Neural crest cell (in vitro differentiated cells): ENCODE measurements around the gene WT1. TPM values are rescaled to one million over a fixed set of nuclear protein-coding genes. Genes with fewer than 3 reads are reported as not detected.

ENCODE experiments used
- DNase-seq: peaks from one replicate; pipeline ENCODE4 v3.0.0; 2021; ENCODE audit warnings: low read depth, mixed read lengths, low spot score
- H3K27ac Mint-ChIP-seq: one replicate; pipeline ENCODE4 v1.8.0; 2021; ENCODE audit warnings: mild to moderate bottlenecking, mixed read lengths; ENCODE audit not compliant: unreplicated experiment
- H3K27me3 Mint-ChIP-seq: 2 replicates; pipeline ENCODE4 v1.8.0; 2021; ENCODE audit warnings: low read depth, mild to moderate bottlenecking, mixed read lengths
- H3K36me3 Mint-ChIP-seq: 2 replicates; pipeline ENCODE4 v1.8.0; 2021; ENCODE audit warnings: low read depth, mild to moderate bottlenecking, mixed read lengths
- H3K4me1 Mint-ChIP-seq: 2 replicates; pipeline ENCODE4 v1.8.0; 2021; ENCODE audit warnings: mixed read lengths
- H3K4me3 Mint-ChIP-seq: one replicate; pipeline ENCODE4 v1.8.0; 2021; ENCODE audit warnings: mild to moderate bottlenecking, mixed read lengths
- H3K9me3 Mint-ChIP-seq: 2 replicates; pipeline ENCODE4 v1.8.0; 2021; ENCODE audit warnings: mixed read lengths
- CTCF ChIP-seq: fragments of 200-600 bp; sonication (generic); conservative IDR thresholded peaks from 2 replicates; pipeline ENCODE4 v1.5.0; 2021; ENCODE audit warnings: antibody characterized with exemption, mild to moderate bottlenecking
- total RNA-seq: library from RNA; stranded (reverse); gene quantifications from 2 replicates; pipeline ENCODE4 v1.2.1, GENCODE V29; 2021

The WT1 gene
- total RNA-seq, 1 donor from 2014 or later: not detected

GRCh38 chr11:32353884-32354283, 81.5 kb downstream of the WT1 start:
- Mint-ChIP-seq H3K27me3 (peaks cover 9% of the 10 kb centered on the region), H3K4me1 (no peaks in the 10 kb centered on the region), H3K36me3 (no peaks in the 10 kb centered on the region), H3K9me3 (no peaks in the 10 kb centered on the region), H3K27ac (no peak overlapping the region), H3K4me3 (no peak overlapping the region)
- no peak for DNase-seq
- no peak for TF ChIP-seq CTCF

- Mint-ChIP-seq H3K9me3 (no peaks in the 10 kb centered on the region), H3K4me1 (no peaks in the 10 kb centered on the region), H3K27ac (no peak overlapping the region), H3K27me3 (peaks cover 4% of the 10 kb centered on the region), H3K36me3 (no peaks in the 10 kb centered on the region), H3K4me3 (no peak overlapping the region)
- DNase-seq: no peak
- no peak for TF ChIP-seq CTCF
Measured at GRCh38 chr11:32348502-32348901, 86.8 kb downstream of the WT1 start.

- DNase-seq: no peak
- Mint-ChIP-seq H3K27me3 (peaks cover 7% of the 10 kb centered on the region), H3K4me3 (no peak overlapping the region), H3K27ac (no peak overlapping the region), H3K4me1 (no peaks in the 10 kb centered on the region), H3K9me3 (no peaks in the 10 kb centered on the region), H3K36me3 (no peaks in the 10 kb centered on the region)
- no peak for TF ChIP-seq CTCF
Measured at GRCh38 chr11:32344946-32345345, 90.4 kb downstream of the WT1 start.

- Mint-ChIP-seq H3K9me3 (no peaks in the 10 kb centered on the region), H3K36me3 (no peaks in the 10 kb centered on the region), H3K27me3 (peaks cover 7% of the 10 kb centered on the region), H3K4me1 (no peaks in the 10 kb centered on the region), H3K4me3 (no peak overlapping the region), H3K27ac (no peak overlapping the region)
- no peak for TF ChIP-seq CTCF
- no peak for DNase-seq
Measured at GRCh38 chr11:32343325-32344008, 91.9 kb downstream of the WT1 start.

GRCh38 chr11:32341620-32342613, 93.4 kb downstream of the WT1 start:
- H3K4me3 Mint-ChIP-seq: no peak overlapping the region
- TF ChIP-seq CTCF: no peak

More at GRCh38 chr11:32341620-32342613, 93.4 kb downstream of the WT1 start:
- Mint-ChIP-seq H3K27me3 (peaks cover 11% of the 10 kb centered on the region), H3K9me3 (no peaks in the 10 kb centered on the region), H3K27ac (no peak overlapping the region), H3K4me1 (no peaks in the 10 kb centered on the region), H3K36me3 (no peaks in the 10 kb centered on the region)
- no peak for DNase-seq
